Endothelial cell of umbilical vein (primary cell): ENCODE data around the gene FRMPD3. TPM values are rescaled to one million over a fixed set of nuclear protein-coding genes. Genes with fewer than 3 reads are reported as not detected.

ENCODE experiments used
- BruUV-seq: library from RNA; stranded (reverse); fragments of 400-500 nt; replicated peaks from 2 replicates; lab custom pipeline; 2021; lab: Mats Ljungman, UMichigan
- CTCF ChIA-PET: fragments of 300-600, 350-600 bp; sonication (Branson Sonifier 250); formaldehyde crosslinking; loops from one replicate; lab custom pipeline; 2021; ENCODE audit warnings: antibody characterized with exemption, inconsistent platforms; lab: Charles Lee
- POLR2A ChIA-PET: fragments of 300-600, 350-600 bp; sonication (Branson Sonifier 250); formaldehyde crosslinking; loops from one replicate; lab custom pipeline; 2021; ENCODE audit warnings: antibody characterized with exemption, inconsistent platforms; lab: Charles Lee
- DNase-seq: peaks from one replicate; pipeline ENCODE4 v3.0.0-alpha.2; 2011; ENCODE audit warnings: low read depth, low spot score
- FAIRE-seq: peaks from 2 replicates; lab custom pipeline; 2011; peaks lifted over from hg19 to GRCh38; lab: Jason Lieb, UNC
- H2AFZ ChIP-seq: 2 replicates; pipeline ENCODE4 v1.6.0; 2012; ENCODE audit warnings: low read depth, low read length, control low read depth, inconsistent platforms
- H3K27ac ChIP-seq: 2 replicates; pipeline ENCODE4 v1.5.1; 2011; ENCODE audit warnings: low read depth, mild to moderate bottlenecking, control low read depth, low read length, moderate library complexity; ENCODE audit not compliant: insufficient read depth
- H3K27me3 ChIP-seq, 2 experiments: 2 replicates each; pipeline versions ENCODE4 v1.6.0 to v1.6.1; 2011; ENCODE audit warnings: low read length in 2 of 2, mixed read lengths in 1 of 2; ENCODE audit not compliant: control insufficient read depth in 2 of 2, insufficient read depth in 2 of 2
- H3K36me3 ChIP-seq, 2 experiments: 2 replicates in 1 of 2; 3 replicates in 1 of 2; pipeline ENCODE4 v1.5.1; 2011; ENCODE audit warnings: low read length in 2 of 2, mild to moderate bottlenecking in 1 of 2, moderate library complexity in 1 of 2; ENCODE audit not compliant: control insufficient read depth in 2 of 2, insufficient read depth in 2 of 2; ENCODE audit errors: extremely low read depth in 1 of 2
- H3K4me1 ChIP-seq: 3 replicates; pipeline ENCODE4 v1.5.1; 2011; ENCODE audit warnings: mild to moderate bottlenecking, low read length; ENCODE audit not compliant: control insufficient read depth, insufficient read depth; ENCODE audit errors: extremely low read depth
- H3K4me2 ChIP-seq: 2 replicates; pipeline ENCODE4 v1.6.1; 2011; ENCODE audit warnings: low read length, control low read depth, mixed read lengths; ENCODE audit not compliant: insufficient read depth
- H3K4me3 ChIP-seq, 3 experiments: fragments of 200-600 bp in 1 of 3; sonication (generic), shearing (Covaris generic) in 1 of 3; replicated peaks in 1 of 3; 2 replicates each; pipeline ENCODE4 v1.5.1; 2011 to 2016; ENCODE audit warnings: control low read depth in 3 of 3, low read length in 3 of 3, mild to moderate bottlenecking in 2 of 3, inconsistent platforms in 1 of 3, low read depth in 1 of 3, moderate library complexity in 1 of 3; ENCODE audit not compliant: insufficient read depth in 1 of 3
- H3K79me2 ChIP-seq: 2 replicates; pipeline ENCODE4 v1.6.0; 2012; ENCODE audit warnings: low read length, inconsistent platforms; ENCODE audit not compliant: control insufficient read depth, insufficient read depth
- H3K9ac ChIP-seq: replicated peaks from 2 replicates; pipeline ENCODE3; 2011; ENCODE audit warnings: low read length, control low read depth; ENCODE audit not compliant: insufficient read depth; ENCODE audit errors: extremely low read depth
- H3K9me1 ChIP-seq: replicated peaks from 3 replicates; pipeline ENCODE4 v1.6.0; 2011; ENCODE audit warnings: mild to moderate bottlenecking, low read length; ENCODE audit not compliant: control insufficient read depth, insufficient read depth; ENCODE audit errors: extremely low read depth
- H3K9me3 ChIP-seq: replicated peaks from 2 replicates; pipeline ENCODE4 v1.5.1; 2012; ENCODE audit warnings: low read length, inconsistent platforms; ENCODE audit not compliant: control insufficient read depth, insufficient read depth
- H4K20me1 ChIP-seq: replicated peaks from 2 replicates; pipeline ENCODE3; 2011; ENCODE audit warnings: mild to moderate bottlenecking, low read length; ENCODE audit not compliant: control insufficient read depth, insufficient read depth; ENCODE audit errors: extremely low read depth
- CTCF ChIP-seq, 2 donors: IDR thresholded peaks; 1 replicate in 1 of 2; 2 replicates in 1 of 2; pipeline ENCODE4 v1.5.1; 2011; ENCODE audit warnings: low read length in 2 of 2, mild to moderate bottlenecking in 2 of 2, moderate library complexity in 2 of 2, control low read depth in 1 of 2, inconsistent platforms in 1 of 2, low read depth in 1 of 2; ENCODE audit not compliant: insufficient read depth in 1 of 2; ENCODE audit errors: extremely low read depth in 1 of 2
- EZH2 ChIP-seq: IDR thresholded peaks from 2 replicates; pipeline ENCODE4 v1.6.1; 2012; ENCODE audit warnings: borderline replicate concordance, low read depth, mild to moderate bottlenecking, moderate library complexity, low read length, inconsistent platforms; ENCODE audit not compliant: severe bottlenecking
- FOS ChIP-seq: IDR thresholded peaks from 2 replicates; pipeline ENCODE4 v1.6.1; 2011; ENCODE audit warnings: mild to moderate bottlenecking, low read length, moderate library complexity, borderline replicate concordance; ENCODE audit not compliant: insufficient read depth
- GATA2 ChIP-seq: IDR thresholded peaks from 2 replicates; pipeline ENCODE4 v1.7.0; 2011; ENCODE audit warnings: low read depth, mild to moderate bottlenecking, moderate library complexity, mixed read lengths, low read length; ENCODE audit not compliant: insufficient read length, insufficient read depth
- JUN ChIP-seq: IDR thresholded peaks from 2 replicates; pipeline ENCODE4 v1.6.1; 2011; ENCODE audit warnings: borderline replicate concordance, low read depth; ENCODE audit not compliant: insufficient read length, insufficient read depth
- MAX ChIP-seq: IDR thresholded peaks from 2 replicates; pipeline ENCODE4 v1.6.1; 2011; ENCODE audit not compliant: insufficient read depth, insufficient read length
- MYC ChIP-seq: IDR thresholded peaks from one replicate; pipeline ENCODE4 v1.6.1; 2011; ENCODE audit warnings: mild to moderate bottlenecking, low read depth, low read length
- POLR2A ChIP-seq: IDR thresholded peaks from 2 replicates; pipeline ENCODE4 v1.6.1; 2012; ENCODE audit warnings: low read depth, mild to moderate bottlenecking, control low read depth, low read length
- POLR2AphosphoS5 ChIP-seq: IDR thresholded peaks from 2 replicates; pipeline ENCODE4 v1.6.1; 2012; ENCODE audit warnings: low read depth, mild to moderate bottlenecking, control low read depth, low read length, moderate library complexity; ENCODE audit not compliant: insufficient read depth
- dilution Hi-C: fragments of 300-500 bp; cut with MboI; formaldehyde crosslinking; loops from one replicate; pipeline ENCODE4 v1.15.0; 2019; ENCODE audit warnings: low sequenced_read_pairs; ENCODE audit not compliant: extremely low pct_ligation_motif_present
- intact Hi-C: fragments of 100-400 bp; cut with micrococcal nuclease; formaldehyde crosslinking; loops from one replicate; pipeline ENCODE4 v1.10.0; 2022
- polyA plus RNA-seq, 4 experiments: library from polyadenylated mRNA; depleted of rRNA in 3 of 4; stranded (reverse) in 3 of 4; unstranded in 1 of 4; fragments of >200 nt; gene quantifications; 2 replicates each; pipeline versions ENCODE4 v1.2.1 to v1.2.3, GENCODE V29; 2011 to 2012; ENCODE audit warnings: missing spikeins in 1 of 4
- total RNA-seq: library from RNA; stranded (reverse); gene quantifications from 2 replicates; pipeline ENCODE4 v1.2.3, GENCODE V29; 2021

The FRMPD3 gene
- total and polyA plus RNA-seq, 2 donors (not counting 3 experiments of a cell fraction or from before 2014, with no cell fraction given) = not detected

DNA sequence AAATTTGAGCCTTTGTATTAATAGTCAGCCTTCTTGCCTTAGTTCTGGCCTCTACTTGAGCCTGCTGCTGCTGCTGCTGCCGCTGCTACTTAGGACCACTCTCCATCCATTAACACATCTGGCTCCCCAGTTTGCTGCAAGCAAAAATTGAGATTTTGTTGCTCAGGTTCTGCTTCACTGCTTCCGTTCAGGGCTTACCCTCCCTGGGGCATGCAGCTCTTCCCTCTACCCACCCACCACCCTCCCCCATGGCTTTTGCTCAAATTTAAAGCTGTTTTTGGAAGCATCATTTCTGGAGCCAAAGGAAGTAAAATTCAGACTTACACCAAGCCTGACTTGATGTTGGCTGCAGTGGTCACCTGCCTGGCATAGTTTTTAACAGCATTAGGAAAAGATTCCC, 28.9 kb upstream of the FRMPD3 start:
- no peaks in the 10 kb centered on the region for H3K9me1 ChIP-seq
- no peaks in the 10 kb centered on the region for H3K9me3 ChIP-seq
- H3K36me3 ChIP-seq = no peaks in the 10 kb centered on the region
- no peak for TF ChIP-seq POLR2A
- no peak for TF ChIP-seq EZH2
- TF ChIP-seq CTCF (IDR thresholded peaks at IDR 0.05; ENCODE audit: extremely low read depth in 1 of 2, insufficient read depth in 1 of 2, low read depth in 1 of 2, low read length in 2 of 2) = no peak
- no peak for TF ChIP-seq FOS
- TF ChIP-seq MAX = no peak
- no peak for TF ChIP-seq MYC
- no peak for TF ChIP-seq JUN
- TF ChIP-seq GATA2 = no peak
- TF ChIP-seq POLR2AphosphoS5 = no peak
- intact Hi-C loops = no loop called here
- FAIRE-seq (no peak), DNase-seq (no peak)
- no TSS peak for BruUV-seq
- H3K4me3 ChIP-seq = no peak overlapping the region
- no peak overlapping the region for H2AFZ ChIP-seq
- no peak overlapping the region for H3K4me2 ChIP-seq
- no peaks in the 10 kb centered on the region for H4K20me1 ChIP-seq
- no peaks in the 10 kb centered on the region for H3K79me2 ChIP-seq
- no peaks in the 10 kb centered on the region for H3K27me3 ChIP-seq
- dilution Hi-C loops = no loop called here
- no peak overlapping the region for H3K9ac ChIP-seq
- ChIA-PET CTCF (no interaction called here), POLR2A (no interaction called here)
- no peaks in the 10 kb centered on the region for H3K4me1 ChIP-seq
- no peak overlapping the region for H3K27ac ChIP-seq
